SHP77 (cell line): ENCODE results near the gene ARPC5L.
A peak's percentile ranks its signal among the peaks of the same experiment; 100 is the strongest.
"Not testable (repeated sequence)": the region's sequence is repeated elsewhere in the genome, so short reads cannot be mapped to it uniquely, and the experiment has no call there.

Experiments
- DNase-seq, 2 experiments: peaks; one replicate each; lab custom pipeline; 2025; lab: John Stamatoyannopoulos, UW

Gene ARPC5L

GRCh38 chr9:124861342-124862229 lies at the start of gene ARPC5L, which contains the start of gene RPL35:
ARPC5L (plus strand) TSS chr9:124862130; CDS start chr9:124869291, 7,161 bp downstream.
RPL35 (minus strand) TSS chr9:124861957; CDS start chr9:124861912, 45 bp downstream.
- DNase-seq: peak; percentile 85 to 91

- no peak for DNase-seq
Measured at GRCh38 chr9:124812441-124812876, 49.5 kb upstream of the ARPC5L start.

DNA sequence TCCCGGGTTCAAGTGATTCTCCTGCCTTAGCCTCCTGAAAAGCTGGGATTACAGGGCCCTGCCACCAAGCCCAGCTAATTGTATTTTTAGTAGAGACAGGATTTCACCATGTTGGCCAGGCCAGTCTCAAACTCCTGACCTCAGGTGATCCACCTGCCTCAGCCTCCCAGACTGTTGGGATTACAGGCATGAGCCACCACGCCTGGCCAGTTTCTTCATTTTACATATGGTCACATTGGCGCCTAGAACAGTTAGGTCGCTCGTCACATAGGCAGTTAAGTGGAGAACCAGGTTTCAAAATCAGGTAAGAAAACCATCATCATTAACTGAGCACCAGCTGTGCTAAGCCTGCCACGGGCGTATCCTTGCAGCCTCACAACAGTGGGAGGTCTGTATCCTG lies 48.9 kb upstream of the ARPC5L start:
- no peak for DNase-seq

- no peak for DNase-seq
Measured at GRCh38 chr9:124813501-124814163, 48.3 kb upstream of the ARPC5L start.

DNA sequence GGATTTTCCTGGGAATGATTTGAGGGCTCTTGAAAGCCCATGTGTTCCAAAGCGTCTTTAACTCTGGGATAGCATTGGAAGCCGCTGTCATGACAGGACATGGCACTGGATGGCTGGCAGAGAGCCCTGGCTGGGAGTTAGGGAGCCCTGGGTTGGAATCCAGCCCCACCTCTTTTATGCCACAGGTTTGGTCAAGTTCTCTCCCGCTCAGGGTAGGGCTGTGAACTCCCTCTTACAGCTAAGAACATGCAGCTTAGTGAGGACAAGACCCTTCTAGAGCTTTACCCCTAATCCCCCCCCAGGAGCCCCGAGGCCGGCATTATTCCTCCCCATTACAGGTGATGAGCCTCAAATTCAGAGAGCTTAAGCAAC lies 47.8 kb upstream of the ARPC5L start:
- no peak for DNase-seq

DNA sequence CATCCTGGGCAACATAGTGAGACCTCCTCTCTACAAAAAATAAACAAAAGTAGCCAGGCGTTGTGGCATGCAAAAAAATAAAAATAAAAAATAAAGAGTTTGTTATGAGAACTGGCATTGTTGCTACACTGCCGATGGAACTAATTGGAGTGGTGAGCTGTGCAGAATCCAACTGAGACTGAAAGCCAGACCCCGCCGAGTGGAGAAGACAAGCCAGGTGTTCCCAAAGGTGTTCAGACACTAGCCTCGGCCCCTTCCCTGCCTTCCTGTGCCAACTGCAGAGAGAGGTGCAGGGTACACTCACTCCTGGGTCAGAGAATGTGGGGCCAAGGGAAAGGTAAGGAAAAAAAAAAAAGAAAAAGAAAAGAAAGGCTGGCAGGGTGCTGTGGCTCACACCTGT lies 46.3 kb upstream of the ARPC5L start:
- DNase-seq: no peak

- peak in 1 of 2 experiments; percentile 41 for DNase-seq
Measured at GRCh38 chr9:124818431-124819281, 43.3 kb upstream of the ARPC5L start.

DNA sequence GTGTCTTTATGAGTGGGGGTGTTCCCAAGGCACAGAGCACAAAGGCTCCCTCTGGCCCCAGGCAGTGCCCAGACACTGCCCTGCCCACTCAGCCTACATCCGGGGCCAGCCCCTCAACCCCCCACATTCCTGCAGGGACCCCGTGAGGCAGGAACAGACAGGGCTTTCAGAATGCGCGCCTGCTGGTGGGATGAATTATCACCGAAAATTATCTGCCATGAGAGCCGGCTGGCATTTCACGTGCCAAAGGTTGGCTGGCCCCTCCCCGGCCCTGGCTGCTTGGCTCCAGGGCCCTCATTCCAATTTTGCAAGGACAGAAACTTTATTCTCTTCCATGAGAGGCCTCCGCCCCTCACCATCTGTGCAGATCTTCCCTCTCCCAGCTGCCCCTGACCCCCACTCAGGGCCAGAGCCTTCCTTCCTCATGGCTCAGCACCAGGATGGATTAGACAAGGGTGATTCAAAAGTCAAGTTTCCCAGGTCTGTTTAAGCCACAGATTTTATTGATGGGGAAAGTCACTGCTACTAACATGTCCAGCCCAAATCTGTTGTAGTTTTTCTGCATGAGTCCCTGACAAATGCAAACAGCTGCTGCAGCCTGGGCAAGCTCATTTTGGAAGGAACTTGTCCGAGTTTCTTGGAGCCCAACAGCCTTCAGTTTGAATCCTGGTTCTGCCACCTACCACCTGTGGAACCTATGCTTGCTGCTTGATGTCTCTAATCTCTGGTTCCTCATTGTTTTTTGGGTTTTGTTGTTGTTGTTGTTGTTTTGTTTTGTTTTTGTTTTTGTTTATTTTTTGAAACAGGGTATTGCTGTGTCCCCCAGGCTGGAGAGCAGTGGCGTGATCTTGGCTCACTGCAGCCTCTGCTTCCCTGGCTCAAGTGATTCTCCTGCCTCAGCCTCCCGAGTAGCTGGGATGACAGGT lies 41.0 kb upstream of the ARPC5L start:
- DNase-seq: no peak

- DNase-seq: no peak
Measured at GRCh38 chr9:124828489-124829333, 33.2 kb upstream of the ARPC5L start.

DNA sequence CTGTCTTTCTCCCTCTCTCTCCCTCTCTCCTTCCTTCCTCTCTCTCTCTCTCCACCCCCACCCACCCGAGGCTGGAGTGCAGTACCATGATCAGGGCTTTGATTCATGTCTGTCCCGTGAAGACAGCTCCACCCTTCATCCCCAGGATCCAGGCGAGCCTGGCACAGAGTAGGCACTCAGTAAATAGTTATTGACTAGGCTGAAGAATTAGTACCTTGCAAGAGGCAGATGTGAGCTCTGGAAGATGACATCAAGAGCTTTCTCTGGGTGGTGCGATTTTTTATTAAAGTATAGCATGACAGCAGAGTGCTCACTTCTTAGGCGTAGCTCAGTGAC lies 32.6 kb upstream of the ARPC5L start:
- no peak for DNase-seq

DNA sequence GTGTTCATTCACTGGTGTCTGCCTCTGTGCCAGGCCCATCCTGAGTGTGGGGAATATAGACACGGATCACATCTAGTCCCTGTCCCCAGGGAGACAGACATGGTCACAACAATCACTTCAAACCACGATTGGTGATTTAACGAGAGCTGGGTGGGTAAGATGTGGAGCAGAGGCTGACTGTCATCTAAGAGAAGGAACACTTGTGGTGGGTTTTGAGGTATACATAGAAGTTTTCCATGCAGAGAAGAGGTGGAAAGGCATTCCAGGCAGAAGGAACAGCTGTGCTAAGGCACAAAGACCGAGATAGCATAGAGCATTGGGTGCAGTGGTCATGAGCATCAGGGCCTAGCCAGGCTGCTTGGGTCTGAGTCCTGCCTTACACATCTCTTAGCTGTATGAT lies 31.3 kb upstream of the ARPC5L start:
- no peak for DNase-seq

GRCh38 chr9:124831642-124832364 lies 30.1 kb upstream of the ARPC5L start:
- no peak for DNase-seq

GRCh38 chr9:124834591-124834990 lies 27.3 kb upstream of the ARPC5L start:
- DNase-seq: no peak

DNA sequence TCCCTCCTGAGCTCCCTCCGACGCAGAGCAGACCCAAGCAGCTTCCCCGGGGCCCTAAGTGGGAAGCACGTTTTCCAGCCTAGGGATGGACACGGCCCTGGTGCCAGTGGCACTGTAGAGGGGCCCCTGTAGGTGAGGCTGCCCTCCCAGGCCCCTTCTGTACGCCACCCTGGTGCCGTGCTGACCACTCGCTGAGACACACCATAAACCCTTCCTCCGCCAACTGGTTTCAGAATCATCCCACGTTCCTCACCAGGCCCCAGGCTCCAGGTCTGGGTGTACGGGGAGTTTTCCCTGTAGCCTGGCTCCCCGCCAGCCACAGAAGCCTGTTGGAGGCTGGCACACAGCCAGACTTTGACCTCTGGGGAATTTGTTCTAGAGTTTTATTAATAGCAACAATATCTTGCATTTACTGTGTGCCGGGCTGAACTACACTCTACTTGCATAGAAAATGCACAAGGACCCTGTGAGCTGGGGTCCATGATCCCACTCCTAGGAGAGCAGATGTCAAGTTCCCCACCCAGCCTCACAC lies 26.8 kb upstream of the ARPC5L start:
- peak; percentile 69 to 80 for DNase-seq

GRCh38 chr9:124838132-124838531 lies 23.8 kb upstream of the ARPC5L start:
- not testable (repeated sequence) for DNase-seq

DNA sequence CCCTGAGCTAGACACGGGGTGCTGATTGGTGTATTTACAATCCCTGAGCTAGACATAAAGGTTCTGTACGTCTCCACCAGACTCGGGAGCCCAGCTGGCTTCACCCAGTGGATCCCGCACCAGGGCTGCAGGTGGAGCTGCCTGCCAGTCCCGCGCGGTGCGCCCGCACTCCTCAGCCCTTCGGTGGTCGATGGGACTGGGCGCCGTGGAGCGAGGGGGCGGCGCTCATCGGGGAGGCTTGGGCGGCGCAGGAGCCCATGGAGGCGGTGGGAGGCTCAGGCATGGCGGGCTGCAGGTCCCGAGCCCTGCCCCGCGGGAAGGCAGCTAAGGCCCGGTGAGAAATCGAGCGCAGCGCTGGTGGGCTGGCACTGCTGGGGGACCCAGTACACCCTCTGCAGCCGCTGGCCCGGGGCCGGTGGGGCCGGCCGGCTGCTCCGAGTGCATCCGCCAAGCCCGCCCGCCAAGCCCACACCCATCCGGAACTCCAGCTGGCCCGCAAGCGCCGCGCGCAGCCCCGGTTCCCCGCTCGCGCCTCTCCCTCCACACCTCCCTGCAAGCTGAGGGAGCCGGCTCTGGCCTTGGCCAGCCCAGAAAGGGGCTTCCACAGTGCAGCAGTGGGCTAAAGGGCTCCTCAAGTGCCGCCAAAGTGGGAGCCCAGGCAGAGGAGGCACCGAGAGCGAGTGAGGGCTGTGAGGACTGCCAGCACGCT lies 23.2 kb upstream of the ARPC5L start:
- DNase-seq: not testable (repeated sequence)

DNA sequence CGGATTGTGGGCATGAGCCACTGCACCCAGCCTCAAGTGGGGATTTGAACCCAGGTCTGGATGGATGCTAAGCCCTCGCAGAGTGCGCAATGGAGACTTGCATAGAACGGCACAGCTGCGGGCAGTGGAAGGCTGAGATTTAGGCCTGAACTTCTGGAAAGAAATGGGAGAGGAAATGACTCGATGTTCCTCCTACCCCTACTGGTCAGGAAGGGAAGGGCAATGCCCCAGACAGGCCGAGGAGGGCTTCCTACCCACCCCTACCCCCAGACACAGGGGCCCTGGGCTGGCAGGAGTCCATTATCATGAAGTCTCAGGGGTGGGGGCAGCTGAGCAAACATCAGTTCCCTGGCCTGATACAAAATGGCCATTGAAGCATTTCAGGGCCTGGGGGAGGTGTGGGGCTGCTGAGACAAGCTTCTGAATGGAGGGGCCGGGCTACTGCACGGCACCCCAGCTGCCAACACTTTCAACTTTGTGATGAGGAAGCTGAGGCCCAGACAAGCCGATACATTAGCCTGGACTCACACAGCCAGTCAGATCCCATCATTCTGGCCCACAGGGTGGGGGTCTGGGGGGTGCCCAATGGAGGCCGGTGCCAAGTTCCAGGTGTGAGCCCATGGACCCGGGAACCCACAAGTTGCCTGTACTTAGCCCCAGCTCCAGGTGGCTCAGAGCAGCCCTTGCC lies 22.2 kb upstream of the ARPC5L start:
- DNase-seq: peak; percentile 89 to 94

- DNase-seq: peak; percentile 61 to 75
Measured at GRCh38 chr9:124840300-124840833, 21.6 kb upstream of the ARPC5L start.
